Measurements from ENCODE around the gene GPS1.
A peak's percentile ranks its signal among the peaks of the same experiment; 100 is the strongest.

- TF ChIP-seq CTCF (IDR thresholded peaks at IDR 0.05 in 8 of 11, conservative IDR thresholded peaks at IDR 0.05 in 3 of 11) (peak; percentile 96 to 99 (median 97)), POLR2A (IDR thresholded peaks at IDR 0.05) (no peak)
Observed at GRCh38 chr17:82030470-82031302, 21.0 kb upstream of the GPS1 start.

Measured in spleen (tissue), 7 donors.